ENCODE results near the gene RC3H2.

DNA sequence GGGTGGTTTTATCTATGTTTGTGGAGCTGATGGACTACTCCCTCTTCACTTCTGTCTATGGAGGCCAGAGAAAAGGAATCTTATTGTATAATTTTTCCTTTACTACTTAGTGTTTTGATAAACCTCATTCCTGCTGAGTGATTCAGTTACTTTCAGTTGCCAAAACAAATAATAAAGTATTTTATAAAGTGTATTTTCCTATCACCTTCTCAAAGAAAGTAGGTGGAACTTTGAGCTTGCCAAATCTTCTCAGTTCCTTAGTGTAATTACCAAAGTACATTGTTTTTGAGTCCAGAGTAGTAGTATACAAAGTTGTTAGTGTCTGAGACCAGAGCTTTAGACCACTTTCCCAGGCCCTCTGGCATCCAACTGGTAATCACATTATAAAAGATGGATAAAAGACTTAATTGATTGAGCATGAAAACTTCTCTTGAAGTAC, 49.1 kb upstream of the RC3H2 start:
- TF ChIP-seq CEBPB (IDR thresholded peaks at IDR 0.05; ENCODE audit: low read depth, low read length) (no peak), POLR2A (IDR thresholded peaks at IDR 0.05; ENCODE audit: control extremely low read depth in 1 of 2, low read depth in 2 of 2, low read length in 2 of 2) (no peak), POLR2AphosphoS5 (IDR thresholded peaks at IDR 0.05; ENCODE audit: low read depth, low read length) (no peak), RFX5 (IDR thresholded peaks at IDR 0.05; ENCODE audit: borderline replicate concordance, low read depth, low read length) (no peak), TAF1 (IDR thresholded peaks at IDR 0.05; ENCODE audit: low read depth, low read length) (no peak), JUND (IDR thresholded peaks at IDR 0.05; ENCODE audit: low read length) (no peak), SIX5 (IDR thresholded peaks at IDR 0.05; ENCODE audit: low read depth, low read length) (no peak)
- TF ChIP-seq, protein P1, sequence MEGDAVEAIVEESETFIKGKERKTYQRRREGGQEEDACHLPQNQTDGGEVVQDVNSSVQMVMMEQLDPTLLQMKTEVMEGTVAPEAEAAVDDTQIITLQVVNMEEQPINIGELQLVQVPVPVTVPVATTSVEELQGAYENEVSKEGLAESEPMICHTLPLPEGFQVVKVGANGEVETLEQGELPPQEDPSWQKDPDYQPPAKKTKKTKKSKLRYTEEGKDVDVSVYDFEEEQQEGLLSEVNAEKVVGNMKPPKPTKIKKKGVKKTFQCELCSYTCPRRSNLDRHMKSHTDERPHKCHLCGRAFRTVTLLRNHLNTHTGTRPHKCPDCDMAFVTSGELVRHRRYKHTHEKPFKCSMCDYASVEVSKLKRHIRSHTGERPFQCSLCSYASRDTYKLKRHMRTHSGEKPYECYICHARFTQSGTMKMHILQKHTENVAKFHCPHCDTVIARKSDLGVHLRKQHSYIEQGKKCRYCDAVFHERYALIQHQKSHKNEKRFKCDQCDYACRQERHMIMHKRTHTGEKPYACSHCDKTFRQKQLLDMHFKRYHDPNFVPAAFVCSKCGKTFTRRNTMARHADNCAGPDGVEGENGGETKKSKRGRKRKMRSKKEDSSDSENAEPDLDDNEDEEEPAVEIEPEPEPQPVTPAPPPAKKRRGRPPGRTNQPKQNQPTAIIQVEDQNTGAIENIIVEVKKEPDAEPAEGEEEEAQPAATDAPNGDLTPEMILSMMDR (IDR thresholded peaks at IDR 0.05; ENCODE audit: control extremely low read depth in 1 of 3, insufficient read depth in 1 of 3, low read depth in 1 of 3, low read length in 3 of 3): no peak
- TF ChIP-seq, protein P2, sequence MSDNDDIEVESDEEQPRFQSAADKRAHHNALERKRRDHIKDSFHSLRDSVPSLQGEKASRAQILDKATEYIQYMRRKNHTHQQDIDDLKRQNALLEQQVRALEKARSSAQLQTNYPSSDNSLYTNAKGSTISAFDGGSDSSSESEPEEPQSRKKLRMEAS (IDR thresholded peaks at IDR 0.05): no peak
